SK-N-SH (cell line): ENCODE measurements around the gene KCNQ5. TPM values are rescaled to one million over a fixed set of nuclear protein-coding genes. Genes with fewer than 3 reads are reported as not detected.

Experiments used
- CTCF ChIA-PET: fragments of 300-600, 350-600 bp; formaldehyde crosslinking; extraction: SDS; loops from one replicate; lab custom pipeline; 2021; lab: Yijun Ruan, JAX
- POLR2A ChIA-PET: fragments of 350-600 bp; sonication (Branson Sonifier 250); formaldehyde crosslinking; extraction: SDS; loops from one replicate; lab custom pipeline; 2020; ENCODE audit warnings: antibody characterized with exemption, inconsistent platforms; lab: Yijun Ruan, JAX
- DNase-seq: peaks from one replicate; pipeline ENCODE4 v3.0.0; 2012
- H2AFZ ChIP-seq: fragments of 200-600 bp; sonication (generic); 2 replicates; pipeline ENCODE4 v1.8.1; 2016; ENCODE audit warnings: antibody characterized with exemption, mild to moderate bottlenecking, low read depth
- H3F3A ChIP-seq: fragments of 200-600 bp; sonication (generic); replicated peaks from 2 replicates; pipeline ENCODE3; 2016; ENCODE audit warnings: antibody characterized with exemption, mild to moderate bottlenecking; ENCODE audit not compliant: insufficient read depth
- H3K27ac ChIP-seq, 2 experiments: fragments of 200-500 bp in 1 of 2; fragments of 200-600 bp in 1 of 2; sonication (Bioruptor generic) in 1 of 2; sonication (generic), shearing (Covaris generic) in 1 of 2; 2 replicates each; pipeline versions ENCODE4 v1.5.1 to v1.6.1; 2014 to 2016; ENCODE audit warnings: low read depth in 2 of 2, inconsistent platforms in 1 of 2, low read length in 1 of 2, mild to moderate bottlenecking in 1 of 2, mixed read lengths in 1 of 2
- H3K27me3 ChIP-seq: fragments of 200-600 bp; sonication (generic), shearing (Covaris generic); 2 replicates; pipeline ENCODE4 v1.6.1; 2016; ENCODE audit warnings: mixed run types; ENCODE audit not compliant: insufficient read depth
- H3K36me3 ChIP-seq, 2 experiments: fragments of 200-500 bp in 1 of 2; fragments of 200-600 bp in 1 of 2; sonication (Bioruptor generic) in 1 of 2; sonication (generic) in 1 of 2; replicated peaks in 1 of 2; 2 replicates each; pipeline versions ENCODE3 to v1.5.1; 2014 to 2016; ENCODE audit warnings: low read length in 1 of 2, mild to moderate bottlenecking in 1 of 2; ENCODE audit not compliant: insufficient read depth in 2 of 2, control insufficient read depth in 1 of 2
- H3K4me1 ChIP-seq, 2 experiments: fragments of 200-500 bp in 1 of 2; fragments of 200-600 bp in 1 of 2; sonication (Bioruptor generic) in 1 of 2; sonication (generic), shearing (Covaris generic) in 1 of 2; 2 replicates each; pipeline versions ENCODE4 v1.5.1 to v1.6.1; 2014 to 2016; ENCODE audit warnings: low read depth in 1 of 2, low read length in 1 of 2, mixed run types in 1 of 2; ENCODE audit not compliant: insufficient read depth in 2 of 2, control insufficient read depth in 1 of 2
- H3K4me2 ChIP-seq: fragments of 200-600 bp; sonication (generic), shearing (Covaris generic); 2 replicates; pipeline ENCODE4 v1.6.1; 2017; ENCODE audit warnings: mixed run types
- H3K4me3 ChIP-seq, 2 experiments: fragments of 200-500 bp in 1 of 2; fragments of 200-600 bp in 1 of 2; sonication (Bioruptor generic) in 1 of 2; sonication (generic), shearing (Covaris generic) in 1 of 2; 2 replicates each; pipeline versions ENCODE4 v1.5.1 to v1.8.1; 2014 to 2016; ENCODE audit warnings: low read depth in 2 of 2, inconsistent platforms in 1 of 2, low read length in 1 of 2, mild to moderate bottlenecking in 1 of 2, mixed read lengths in 1 of 2, moderate library complexity in 1 of 2
- H3K79me2 ChIP-seq: fragments of 200-600 bp; sonication (generic); 2 replicates; pipeline ENCODE4 v1.8.1; 2017; ENCODE audit warnings: mild to moderate bottlenecking; ENCODE audit not compliant: insufficient read depth
- H3K9ac ChIP-seq: fragments of 200-600 bp; sonication (generic); 2 replicates; pipeline ENCODE4 v1.6.1; 2017; ENCODE audit warnings: mixed run types
- H3K9me2 ChIP-seq: fragments of 200-600 bp; sonication (generic); 2 replicates; pipeline ENCODE4 v1.6.1; 2017; ENCODE audit warnings: mixed run types
- H3K9me3 ChIP-seq: fragments of 200-600 bp; sonication (generic); 2 replicates; pipeline ENCODE4 v1.6.1; 2017; ENCODE audit warnings: mixed run types, mild to moderate bottlenecking, moderate library complexity
- H4K20me1 ChIP-seq: fragments of 200-600 bp; sonication (generic); 2 replicates; pipeline ENCODE4 v1.6.1; 2017; ENCODE audit warnings: mild to moderate bottlenecking, mixed run types; ENCODE audit not compliant: insufficient read depth
- EP300 ChIP-seq, 2 experiments: IDR thresholded peaks; 2 replicates each; pipeline versions ENCODE4 v1.4.0 to v1.6.1; 2012; ENCODE audit warnings: borderline replicate concordance in 1 of 2, low read depth in 1 of 2, low read length in 1 of 2
- EZH2phosphoT487 ChIP-seq: fragments of 200-600 bp; sonication (generic); IDR thresholded peaks from 2 replicates; pipeline ENCODE4 v1.6.1; 2017; ENCODE audit warnings: low read depth, mixed run types, mild to moderate bottlenecking, antibody characterized with exemption, moderate library complexity, borderline replicate concordance
- FOXM1 ChIP-seq: IDR thresholded peaks from 2 replicates; pipeline ENCODE4 v1.4.0; 2012; ENCODE audit warnings: low read depth, mild to moderate bottlenecking
- GABPA ChIP-seq: IDR thresholded peaks from 2 replicates; pipeline ENCODE4 v1.4.0; 2012; ENCODE audit warnings: low read depth, mild to moderate bottlenecking
- GATA2 ChIP-seq: sonication (generic); formaldehyde crosslinking; IDR thresholded peaks from 2 replicates; pipeline ENCODE4 v1.5.0; 2020; ENCODE audit warnings: mild to moderate bottlenecking, missing genetic modification reagents
- JUND ChIP-seq: IDR thresholded peaks from 2 replicates; pipeline ENCODE4 v1.4.0; 2012
- NFIC ChIP-seq: IDR thresholded peaks from 2 replicates; pipeline ENCODE4 v1.4.0; 2012; ENCODE audit warnings: borderline replicate concordance
- NRF1 ChIP-seq: IDR thresholded peaks from 2 replicates; pipeline ENCODE4 v1.6.1; 2012; ENCODE audit warnings: low read depth, mild to moderate bottlenecking, low read length
- POLR2AphosphoS5 ChIP-seq: IDR thresholded peaks from 2 replicates; pipeline ENCODE4 v1.6.1; 2012; ENCODE audit warnings: low read depth, low read length
- RCOR1 ChIP-seq: fragments of 150-350 bp; IDR thresholded peaks from 2 replicates; pipeline ENCODE4 v1.6.1; 2017; ENCODE audit warnings: antibody characterized with exemption, low read length
- REST ChIP-seq: IDR thresholded peaks from 2 replicates; pipeline ENCODE4 v1.6.1; 2012; ENCODE audit warnings: mild to moderate bottlenecking, low read depth, low read length, moderate library complexity
- RXRA ChIP-seq: IDR thresholded peaks from 2 replicates; pipeline ENCODE4 v1.4.0; 2012; ENCODE audit warnings: low read depth, mild to moderate bottlenecking, borderline replicate concordance
- SIN3A ChIP-seq: IDR thresholded peaks from 2 replicates; pipeline ENCODE4 v1.6.1; 2012; ENCODE audit warnings: low read depth, mild to moderate bottlenecking, low read length, moderate library complexity, borderline replicate concordance
- SMC3 ChIP-seq: IDR thresholded peaks from 2 replicates; pipeline ENCODE4 v1.6.1; 2012; ENCODE audit warnings: low read depth, low read length, improper control_type of control experiment
- YY1 ChIP-seq: IDR thresholded peaks from 2 replicates; pipeline ENCODE4 v1.4.0; 2012; ENCODE audit warnings: low read depth, mild to moderate bottlenecking
- WGBS: methylation state at CpG from one replicate; pipeline ENCODE4 v1.1.6; 2017; ENCODE audit warnings: low lambda C conversion rate; 5-methylcytosine and 5-hydroxymethylcytosine counted together
- polyA plus RNA-seq, 3 experiments: library from polyadenylated mRNA; depleted of rRNA; stranded (reverse); fragments of >200 nt; gene quantifications; 2 replicates each; pipeline ENCODE4 v1.2.3, GENCODE V29; 2012
- TF ChIP-seq, protein P1 (sequence below): fragments of 150-350 bp; IDR thresholded peaks from 2 replicates; pipeline ENCODE4 v1.6.1; 2016; ENCODE audit warnings: mild to moderate bottlenecking, low read depth, low read length
- TF ChIP-seq, protein P2 (sequence below): IDR thresholded peaks from 2 replicates; pipeline ENCODE4; 2012
- TF ChIP-seq, protein P3 (sequence below): IDR thresholded peaks from 2 replicates; pipeline ENCODE4 v1.4.0; 2012; ENCODE audit warnings: low read depth, borderline replicate concordance

Gene KCNQ5
- polyA plus RNA-seq, 1 of the 3 experiments (the other 2 are of a cell fraction) = 3.2 TPM

DNA sequence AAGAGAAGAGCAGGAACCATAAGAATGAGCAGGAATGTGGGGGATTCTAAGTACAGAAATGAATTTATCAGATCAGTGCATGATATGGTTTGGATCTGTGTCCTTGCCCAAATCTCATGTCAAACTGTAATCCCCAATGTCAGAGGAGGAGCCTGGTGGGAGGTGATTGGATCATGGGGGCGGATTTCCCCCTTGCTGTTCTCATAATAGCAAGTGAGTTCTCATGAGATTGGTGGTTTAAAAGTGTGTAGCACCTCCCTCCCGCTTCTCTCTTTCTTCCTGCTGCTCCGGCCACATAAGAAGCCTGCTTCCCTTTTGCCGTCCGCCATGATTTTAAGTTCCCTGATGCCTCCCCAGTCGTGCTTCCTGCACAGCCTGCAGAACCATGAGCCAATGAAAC is 554.2 kb downstream of the KCNQ5 start (continued):
- TF ChIP-seq, protein P1, sequence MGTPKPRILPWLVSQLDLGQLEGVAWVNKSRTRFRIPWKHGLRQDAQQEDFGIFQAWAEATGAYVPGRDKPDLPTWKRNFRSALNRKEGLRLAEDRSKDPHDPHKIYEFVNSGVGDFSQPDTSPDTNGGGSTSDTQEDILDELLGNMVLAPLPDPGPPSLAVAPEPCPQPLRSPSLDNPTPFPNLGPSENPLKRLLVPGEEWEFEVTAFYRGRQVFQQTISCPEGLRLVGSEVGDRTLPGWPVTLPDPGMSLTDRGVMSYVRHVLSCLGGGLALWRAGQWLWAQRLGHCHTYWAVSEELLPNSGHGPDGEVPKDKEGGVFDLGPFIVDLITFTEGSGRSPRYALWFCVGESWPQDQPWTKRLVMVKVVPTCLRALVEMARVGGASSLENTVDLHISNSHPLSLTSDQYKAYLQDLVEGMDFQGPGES = no peak
- no peak for TF ChIP-seq EP300 (IDR thresholded peaks at IDR 0.05; ENCODE audit: borderline replicate concordance in 1 of 2, low read depth in 1 of 2, low read length in 1 of 2)

- no peak overlapping the region for H3K9ac ChIP-seq
- no peaks in the 10 kb centered on the region for H4K20me1 ChIP-seq
- DNase-seq = no peak
- H3K4me3 ChIP-seq = no peak overlapping the region
- CTCF ChIA-PET = interaction anchor here (0.8 to 1.3 kb wide), 4 partner anchors 557 to 767 kb away, joined by 3 to 5 read pairs (median 4); no protein-coding TSS in a partner anchor
- no peak for TF ChIP-seq RXRA
- TF ChIP-seq NFIC = no peak
- TF ChIP-seq GABPA = no peak
- TF ChIP-seq SMC3 = no peak
- no peak for TF ChIP-seq EZH2phosphoT487
- no peak for TF ChIP-seq YY1
- no peak for TF ChIP-seq RCOR1
- no peak for TF ChIP-seq NRF1
- TF ChIP-seq REST = no peak
- TF ChIP-seq POLR2AphosphoS5 = no peak
- TF ChIP-seq, protein P2, sequence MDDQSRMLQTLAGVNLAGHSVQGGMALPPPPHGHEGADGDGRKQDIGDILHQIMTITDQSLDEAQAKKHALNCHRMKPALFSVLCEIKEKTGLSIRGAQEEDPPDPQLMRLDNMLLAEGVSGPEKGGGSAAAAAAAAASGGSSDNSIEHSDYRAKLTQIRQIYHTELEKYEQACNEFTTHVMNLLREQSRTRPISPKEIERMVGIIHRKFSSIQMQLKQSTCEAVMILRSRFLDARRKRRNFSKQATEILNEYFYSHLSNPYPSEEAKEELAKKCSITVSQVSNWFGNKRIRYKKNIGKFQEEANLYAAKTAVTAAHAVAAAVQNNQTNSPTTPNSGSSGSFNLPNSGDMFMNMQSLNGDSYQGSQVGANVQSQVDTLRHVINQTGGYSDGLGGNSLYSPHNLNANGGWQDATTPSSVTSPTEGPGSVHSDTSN = no peak
- no peak for TF ChIP-seq FOXM1
- TF ChIP-seq, protein P3, sequence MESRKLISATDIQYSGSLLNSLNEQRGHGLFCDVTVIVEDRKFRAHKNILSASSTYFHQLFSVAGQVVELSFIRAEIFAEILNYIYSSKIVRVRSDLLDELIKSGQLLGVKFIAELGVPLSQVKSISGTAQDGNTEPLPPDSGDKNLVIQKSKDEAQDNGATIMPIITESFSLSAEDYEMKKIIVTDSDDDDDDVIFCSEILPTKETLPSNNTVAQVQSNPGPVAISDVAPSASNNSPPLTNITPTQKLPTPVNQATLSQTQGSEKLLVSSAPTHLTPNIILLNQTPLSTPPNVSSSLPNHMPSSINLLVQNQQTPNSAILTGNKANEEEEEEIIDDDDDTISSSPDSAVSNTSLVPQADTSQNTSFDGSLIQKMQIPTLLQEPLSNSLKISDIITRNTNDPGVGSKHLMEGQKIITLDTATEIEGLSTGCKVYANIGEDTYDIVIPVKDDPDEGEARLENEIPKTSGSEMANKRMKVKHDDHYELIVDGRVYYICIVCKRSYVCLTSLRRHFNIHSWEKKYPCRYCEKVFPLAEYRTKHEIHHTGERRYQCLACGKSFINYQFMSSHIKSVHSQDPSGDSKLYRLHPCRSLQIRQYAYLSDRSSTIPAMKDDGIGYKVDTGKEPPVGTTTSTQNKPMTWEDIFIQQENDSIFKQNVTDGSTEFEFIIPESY = no peak
- no peak for TF ChIP-seq SIN3A
- TF ChIP-seq JUND = no peak
- TF ChIP-seq GATA2 (CRISPR knock-in tag) = no peak
- POLR2A ChIA-PET = no interaction called here
- H3F3A ChIP-seq = no peaks in the 10 kb centered on the region
- no peak overlapping the region for H2AFZ ChIP-seq
- peaks cover 2 to 4% of the 10 kb centered on the region in 2 experiments; a peak in 2 of 4 replicates for H3K4me1 ChIP-seq
- peaks cover 0 to 6% of the 10 kb centered on the region in 2 experiments for H3K36me3 ChIP-seq
- no peaks in the 10 kb centered on the region for H3K79me2 ChIP-seq
- H3K27ac ChIP-seq = no peak overlapping the region
- 80% methylated on average over 5 of the region's 5 CpGs for WGBS
- no peaks in the 10 kb centered on the region for H3K9me2 ChIP-seq
- H3K9me3 ChIP-seq = no peaks in the 10 kb centered on the region
- no peak overlapping the region for H3K4me2 ChIP-seq
- H3K27me3 ChIP-seq = no peaks in the 10 kb centered on the region
Measured at GRCh38 chr6:73177221-73177944, 555.5 kb downstream of the KCNQ5 start.
